IPS-NIHi7 (cell line): Measurements from ENCODE around the gene EVL.

Source experiments
- DNase-seq: peaks from one replicate; pipeline ENCODE4 v3.0.0; 2012; ENCODE audit warnings: mixed read lengths; ENCODE audit errors: extremely low spot score

Gene EVL

DNA sequence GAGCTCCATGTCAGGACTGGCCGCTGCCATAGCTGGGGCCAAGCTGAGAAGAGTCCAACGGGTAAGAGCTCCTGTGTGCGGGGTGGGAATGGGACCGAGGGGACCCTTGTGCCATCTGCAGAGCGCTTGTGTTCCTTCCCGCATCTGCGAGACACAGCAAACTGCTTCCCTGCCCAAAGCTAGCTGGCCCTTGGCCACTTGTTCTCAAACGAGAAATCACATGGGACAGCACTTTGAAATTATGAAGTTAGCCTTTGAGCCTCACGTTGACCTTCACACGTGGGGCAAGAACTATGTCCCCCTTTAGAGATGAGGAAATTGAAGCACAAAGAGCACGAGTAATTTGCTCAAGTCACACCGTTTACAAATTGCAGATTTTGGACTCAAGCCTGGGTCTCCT is 63.5 kb downstream of the EVL start:
- no peak for DNase-seq

DNA sequence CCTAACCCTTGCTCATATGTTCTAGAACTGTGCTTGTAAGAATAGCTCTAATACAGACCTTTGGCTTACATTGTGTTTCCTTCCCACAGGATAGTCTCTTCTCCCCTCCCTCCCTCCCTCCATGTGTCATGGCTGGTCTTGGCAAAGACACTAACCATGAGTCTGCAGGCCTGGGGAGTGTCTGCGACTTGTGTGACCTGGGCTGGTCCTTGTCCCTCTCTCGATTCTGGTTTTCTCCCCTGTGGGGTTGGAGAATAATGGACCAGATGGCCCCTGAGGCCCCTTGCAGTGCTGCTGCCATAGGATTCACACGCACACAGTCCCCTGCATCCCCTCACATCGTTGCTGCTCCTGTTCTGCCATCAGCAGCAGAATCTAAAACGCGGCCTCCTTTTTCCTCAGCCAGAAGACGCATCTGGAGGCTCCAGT is 64.0 kb downstream of the EVL start:
- DNase-seq: no peak

DNA sequence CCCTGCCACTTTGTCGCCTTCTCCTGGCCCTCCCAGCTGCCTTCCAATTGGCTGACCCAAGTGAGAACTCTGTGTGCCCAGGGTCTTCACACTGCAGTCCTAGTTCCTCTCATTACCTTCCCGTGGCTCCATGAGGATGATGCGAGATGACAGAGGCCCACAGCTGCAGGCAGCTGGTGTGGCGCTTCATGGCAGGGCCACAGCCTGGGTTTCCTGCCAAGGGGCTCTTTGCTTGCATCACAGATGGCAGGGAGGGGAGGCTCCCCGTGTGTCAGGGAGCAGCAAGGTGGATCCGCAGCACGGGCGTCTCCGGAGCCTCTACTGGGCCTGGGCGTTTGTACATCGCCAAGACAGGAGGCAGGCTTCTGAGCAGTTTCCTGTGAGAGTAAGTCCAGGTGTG is 65.3 kb downstream of the EVL start:
- no peak for DNase-seq

DNA sequence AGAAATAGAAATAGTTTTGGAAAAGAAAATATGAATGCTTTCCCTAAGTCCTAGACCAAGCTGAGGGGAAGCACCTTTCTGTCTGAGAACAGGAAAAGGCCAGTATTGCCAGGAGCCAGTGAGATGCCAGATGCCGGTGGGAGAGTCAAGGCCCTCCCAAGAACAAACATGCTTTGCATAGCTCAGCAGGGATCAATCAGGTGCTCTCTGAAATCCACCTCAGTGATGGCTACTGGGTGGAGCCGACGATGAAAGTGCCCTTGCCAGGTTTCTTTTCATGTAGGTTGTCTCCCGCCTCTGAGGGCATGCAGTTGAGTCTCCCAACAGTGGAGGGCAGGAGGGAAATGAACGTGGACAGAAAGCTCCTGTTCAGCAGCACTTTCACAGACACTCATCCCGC is 66.0 kb downstream of the EVL start:
- DNase-seq: peak; percentile 67

DNA sequence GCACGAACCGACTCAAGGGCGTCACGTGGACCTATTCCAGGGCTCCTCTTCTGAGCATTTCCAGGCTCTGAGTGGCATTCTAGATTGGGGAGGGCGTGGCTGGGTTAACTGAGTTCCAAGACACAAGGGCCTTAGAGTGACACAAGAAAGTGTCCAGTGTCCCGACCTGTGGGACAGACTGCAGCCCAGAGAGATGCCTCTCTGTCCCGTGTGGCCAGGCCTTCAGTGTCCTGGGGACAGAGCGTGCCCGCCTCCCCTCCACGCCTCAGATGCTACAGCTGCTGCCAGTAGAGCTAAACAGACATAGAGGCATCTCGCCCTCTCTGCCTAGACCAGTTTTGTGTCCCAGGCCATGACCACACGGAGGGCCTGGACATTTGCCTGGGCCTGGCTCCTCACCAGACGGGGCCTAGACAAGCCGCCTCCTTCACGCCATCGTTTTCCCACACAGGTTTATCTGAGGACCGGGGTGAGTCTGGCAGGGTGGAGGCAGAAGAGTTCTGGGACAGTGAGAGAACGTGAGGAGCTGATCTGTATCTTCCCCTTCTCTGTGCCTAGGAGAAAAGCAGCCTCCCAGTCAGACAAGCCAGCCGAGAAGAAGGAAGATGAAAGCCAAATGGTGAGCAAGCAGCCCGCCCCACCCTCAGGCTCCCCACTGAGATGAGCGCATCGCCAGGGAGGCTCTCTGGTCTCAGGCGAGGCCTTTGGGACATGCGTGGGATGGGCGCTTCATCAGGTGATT is 67.1 kb downstream of the EVL start:
- DNase-seq: no peak

DNA sequence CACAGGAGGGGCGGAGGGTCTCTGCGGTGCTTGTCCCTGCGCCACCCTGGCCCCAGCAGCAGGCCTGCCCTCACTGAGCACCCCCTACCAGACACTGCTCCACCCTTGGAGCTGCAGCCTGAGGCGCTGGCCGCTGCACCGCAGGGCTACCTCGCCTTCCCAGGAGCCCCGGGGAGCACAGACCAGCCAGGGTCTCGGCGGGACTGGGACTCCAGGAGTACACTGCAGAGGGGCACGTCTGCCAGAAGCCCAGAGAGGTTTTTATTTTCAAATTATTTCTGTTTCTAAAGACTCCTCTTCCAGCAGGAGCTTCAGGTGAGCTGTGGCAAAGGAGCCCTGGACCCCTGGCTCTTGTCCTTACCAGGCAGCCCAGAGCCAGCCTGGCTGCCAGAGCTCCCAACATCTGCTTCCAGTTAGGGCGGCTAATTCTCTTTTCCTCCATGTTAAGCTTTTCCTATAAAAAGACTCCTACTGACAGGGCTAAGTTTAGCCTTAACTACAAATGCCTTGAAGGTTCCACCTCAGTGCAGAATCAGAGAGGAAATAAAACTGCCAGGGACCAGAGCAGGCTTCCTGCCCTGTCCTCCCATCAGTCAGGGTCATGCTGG is 67.8 kb downstream of the EVL start:
- DNase-seq: no peak

DNA sequence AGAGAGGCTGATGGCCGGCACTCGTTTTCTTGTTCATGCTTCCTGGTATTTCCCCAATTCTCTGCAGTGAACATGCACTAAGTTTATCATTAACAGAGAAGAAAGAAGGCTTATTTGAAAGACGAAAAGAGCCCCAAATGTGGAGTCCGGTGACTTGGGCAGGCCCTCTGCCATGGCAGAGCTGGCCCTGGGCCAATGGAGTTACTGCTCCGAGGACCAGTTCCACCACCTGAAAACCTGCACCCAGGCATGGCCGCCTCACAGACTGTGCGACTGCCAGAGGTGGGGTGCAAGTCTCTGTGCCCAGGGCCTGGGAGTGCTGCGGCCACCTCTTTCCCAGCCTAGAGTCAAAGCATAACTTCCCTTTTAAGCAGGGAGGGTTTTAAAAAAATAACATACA is 69.4 kb downstream of the EVL start:
- no peak for DNase-seq

DNA sequence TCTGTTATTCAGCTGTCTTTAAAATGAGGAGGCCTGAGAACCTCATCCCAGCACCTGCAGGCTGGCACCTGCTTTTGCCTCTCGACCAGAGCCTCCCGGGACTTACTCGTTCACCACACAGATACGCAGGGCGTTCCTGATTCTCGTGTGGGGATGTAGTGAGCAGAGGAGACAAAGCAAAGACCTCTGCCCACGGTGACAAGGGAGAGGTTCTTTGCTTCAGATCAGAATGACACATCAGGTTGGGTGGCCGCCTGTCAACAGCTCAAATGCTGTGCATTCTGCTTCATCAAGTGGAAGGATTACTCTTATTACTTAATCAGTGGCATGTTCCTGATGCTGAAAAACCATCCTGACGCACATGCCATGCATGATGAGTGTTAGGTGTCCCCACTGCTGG is 69.9 kb downstream of the EVL start:
- DNase-seq: no peak

DNA sequence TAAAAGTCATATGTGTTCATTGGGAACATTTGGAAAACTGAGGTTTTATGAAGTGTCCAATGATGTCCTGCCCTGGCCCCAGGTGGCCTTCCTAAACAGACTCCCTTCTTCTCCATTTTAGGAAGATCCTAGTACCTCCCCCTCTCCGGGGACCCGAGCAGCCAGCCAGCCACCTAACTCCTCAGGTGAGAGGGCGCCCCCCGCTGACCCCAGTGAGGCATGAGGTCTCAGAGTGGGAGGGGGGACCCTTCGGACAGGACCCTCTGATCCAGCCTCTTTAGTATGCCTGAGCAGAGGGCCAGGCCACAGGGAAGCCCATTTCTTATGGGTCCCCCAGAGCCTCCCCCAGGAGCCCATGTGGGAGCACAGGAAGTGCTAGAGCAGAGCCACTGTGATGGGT is 70.6 kb downstream of the EVL start:
- DNase-seq: peak; percentile 50

DNA sequence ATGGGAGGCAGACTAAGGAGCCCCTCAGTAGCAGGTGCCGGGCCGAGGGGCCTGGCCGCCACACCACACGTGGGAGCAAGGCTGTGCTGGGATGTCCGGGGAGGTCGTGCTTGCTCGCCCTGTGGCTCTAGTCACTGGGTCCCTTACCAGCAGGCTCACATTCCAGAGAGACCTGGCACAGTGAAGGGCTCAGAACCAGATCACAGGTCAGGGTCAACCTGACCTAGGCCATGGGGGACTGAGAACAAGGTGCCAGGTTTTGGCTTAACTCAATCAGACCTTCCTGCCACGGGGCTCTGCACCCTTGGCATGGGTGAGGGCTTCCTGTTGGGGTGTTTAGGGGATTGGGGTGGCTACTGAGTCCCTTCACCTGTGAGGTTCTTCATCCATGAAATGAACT is 72.0 kb downstream of the EVL start:
- DNase-seq: no peak

DNA sequence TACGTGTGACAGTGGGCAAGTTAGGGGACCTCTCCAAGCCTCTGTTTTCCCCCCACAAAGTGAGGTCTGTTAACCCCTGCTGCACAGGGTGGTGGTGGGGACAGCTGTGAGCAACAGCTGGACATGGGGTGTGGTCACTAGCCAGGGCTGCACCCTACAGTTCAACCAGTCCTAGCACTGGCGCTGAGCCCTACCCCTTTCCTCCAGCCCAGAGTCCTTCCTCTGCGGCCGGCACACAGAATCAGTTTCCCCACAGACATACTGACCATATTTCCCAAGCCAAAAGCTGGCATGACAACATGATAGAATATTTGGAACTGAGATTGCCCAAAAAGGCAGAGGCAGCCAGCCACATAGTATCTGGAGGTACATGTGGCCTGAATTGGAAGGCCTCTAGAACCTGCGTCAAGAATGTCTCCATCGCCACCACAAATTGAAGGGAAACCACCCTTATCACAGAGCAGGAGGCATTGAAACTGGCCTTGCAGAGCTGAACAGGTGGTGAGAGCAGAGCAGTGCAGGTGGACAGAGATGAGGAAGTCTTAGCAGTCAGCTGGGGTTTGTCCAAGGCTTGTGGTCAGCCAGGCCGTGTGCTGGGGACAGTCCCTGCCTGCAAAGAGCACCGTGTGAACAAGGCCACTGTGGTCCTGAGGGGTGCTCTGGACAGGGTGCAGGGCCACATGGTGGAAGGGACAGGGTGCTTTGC is 73.0 kb downstream of the EVL start:
- no peak for DNase-seq

DNA sequence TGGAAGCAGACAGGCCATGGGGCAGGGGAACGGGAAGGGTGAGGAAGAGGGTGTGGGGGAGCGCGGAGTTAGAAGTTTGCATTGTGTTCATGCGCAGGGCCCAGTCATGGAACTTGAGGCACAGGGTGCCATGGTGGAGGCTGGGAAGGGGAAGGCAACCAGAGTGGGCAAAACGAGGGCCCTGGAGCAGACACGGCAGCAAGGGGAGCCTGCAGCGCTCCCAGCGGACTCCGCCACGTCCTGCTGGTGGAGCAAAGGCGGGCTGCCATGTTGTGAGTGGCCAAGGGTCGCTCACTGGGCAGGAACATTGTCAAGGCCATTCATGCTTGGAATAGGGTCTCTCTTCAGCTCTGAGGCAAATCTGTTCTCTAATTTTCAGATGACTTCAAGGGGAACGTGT is 73.7 kb downstream of the EVL start:
- no peak for DNase-seq

DNA sequence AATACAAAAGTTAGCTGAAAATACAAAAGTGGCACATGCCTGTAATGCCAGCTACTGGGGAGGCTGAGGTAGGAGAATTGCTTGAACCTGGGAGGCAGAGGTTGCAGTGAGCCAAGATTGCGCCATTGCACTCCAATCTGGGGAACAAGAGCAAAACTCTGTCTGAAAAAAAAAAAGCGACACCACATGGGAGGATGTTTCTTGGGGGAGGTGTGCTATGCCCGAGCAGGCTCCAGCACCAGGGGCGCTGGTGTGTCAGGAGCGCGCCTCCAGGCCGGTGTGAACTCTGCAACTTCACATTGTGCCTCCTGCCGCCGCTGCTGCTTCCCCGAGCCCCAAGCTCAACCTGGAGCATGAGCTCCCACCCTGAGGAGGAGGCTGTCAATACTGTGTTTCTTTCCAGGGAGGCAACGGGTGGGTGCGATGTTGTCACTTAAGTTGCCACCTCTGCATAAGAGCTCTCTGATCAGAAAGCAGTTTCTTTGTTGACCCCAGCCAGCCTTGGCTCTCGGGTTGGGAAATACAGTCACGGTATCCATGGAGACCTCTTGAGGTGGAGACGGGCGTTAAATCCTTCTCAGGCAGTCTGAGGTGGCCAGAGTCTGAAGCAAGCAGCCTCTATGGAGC is 75.3 kb downstream of the EVL start:
- DNase-seq: peak; percentile 86

DNA sequence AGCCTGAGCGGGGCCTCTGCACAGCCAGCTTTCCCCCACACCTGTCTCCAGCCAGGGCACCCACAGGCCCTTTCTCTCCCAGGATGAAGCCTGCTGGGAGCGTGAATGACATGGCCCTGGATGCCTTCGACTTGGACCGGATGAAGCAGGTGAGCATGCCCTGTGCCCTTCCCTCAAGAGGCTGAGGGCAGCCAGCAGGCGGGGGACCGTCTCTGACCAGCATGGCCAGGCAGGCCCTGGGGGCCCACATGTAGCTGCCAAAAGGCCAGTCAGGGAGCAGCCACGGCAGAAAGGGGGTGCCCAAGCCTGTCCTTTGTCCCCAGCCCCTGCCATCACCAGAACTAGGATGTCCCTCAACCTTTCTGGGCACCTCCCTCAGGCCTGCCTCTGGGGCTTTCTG is 75.9 kb downstream of the EVL start:
- DNase-seq: no peak

DNA sequence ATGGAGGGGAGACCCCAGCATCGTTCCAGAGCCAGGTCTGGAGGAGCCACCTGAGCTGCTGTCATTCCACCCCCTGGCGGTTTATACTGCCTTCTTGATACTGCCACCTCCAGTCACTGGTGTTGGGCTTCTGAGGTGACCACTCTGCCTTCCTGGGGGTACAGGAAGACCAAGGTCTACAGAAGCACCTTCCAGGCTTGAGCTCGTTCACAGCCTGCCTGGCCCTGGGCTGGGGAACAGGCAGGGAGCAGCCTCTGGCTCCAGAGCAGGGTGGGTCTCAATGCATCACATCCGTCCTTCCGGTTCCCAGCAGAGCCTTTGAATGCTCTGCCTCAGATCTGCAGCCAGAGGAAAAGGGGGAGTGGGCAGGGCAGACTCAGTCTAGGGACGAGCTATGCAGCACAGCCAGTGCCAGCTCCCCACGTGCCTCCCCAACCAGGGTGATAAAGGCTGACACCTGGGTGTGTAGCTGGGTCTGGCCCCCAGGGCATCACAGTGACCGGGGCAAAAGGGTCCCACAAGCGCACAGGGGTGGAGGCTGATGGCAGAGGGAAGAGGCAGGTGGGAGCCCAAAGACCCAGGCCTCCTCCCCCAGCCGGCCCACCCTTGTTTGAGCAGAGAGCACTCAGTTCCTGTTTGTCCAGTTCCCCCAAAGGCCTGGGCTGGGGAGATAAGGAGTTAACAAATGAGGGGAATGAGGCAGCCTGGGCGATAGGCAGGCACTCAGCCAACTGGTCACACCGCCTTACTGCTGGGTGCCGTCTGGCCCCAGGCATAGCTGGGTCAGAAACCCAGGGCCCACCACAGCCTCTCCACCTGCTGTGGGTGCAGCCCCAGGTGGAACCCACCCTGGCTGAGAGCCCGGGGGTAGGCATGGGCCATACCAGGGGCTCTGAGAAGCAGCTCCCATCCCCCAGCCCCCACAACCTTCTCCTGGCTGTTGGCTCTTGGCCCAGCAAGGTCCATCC is 77.1 kb downstream of the EVL start:
- no peak for DNase-seq

DNA sequence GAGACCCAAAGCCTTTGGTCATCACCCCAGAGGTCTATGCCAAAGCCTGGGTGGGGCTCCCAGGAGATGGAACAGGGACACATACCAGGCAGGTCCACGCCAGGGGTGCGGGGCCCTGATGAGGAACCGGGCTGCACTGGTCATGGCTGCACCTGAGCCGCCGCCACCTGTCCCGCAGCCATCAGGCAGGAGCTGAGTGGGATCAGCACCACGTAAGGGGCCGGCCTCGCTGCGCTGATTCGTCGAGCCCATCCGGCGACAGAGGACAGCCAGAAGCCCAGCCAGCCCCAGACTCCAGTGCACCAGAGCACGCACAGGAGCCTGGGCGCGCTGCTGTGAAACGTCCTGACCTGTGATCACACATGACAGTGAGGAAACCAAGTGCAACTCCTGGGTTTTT is 78.3 kb downstream of the EVL start:
- no peak for DNase-seq

DNA sequence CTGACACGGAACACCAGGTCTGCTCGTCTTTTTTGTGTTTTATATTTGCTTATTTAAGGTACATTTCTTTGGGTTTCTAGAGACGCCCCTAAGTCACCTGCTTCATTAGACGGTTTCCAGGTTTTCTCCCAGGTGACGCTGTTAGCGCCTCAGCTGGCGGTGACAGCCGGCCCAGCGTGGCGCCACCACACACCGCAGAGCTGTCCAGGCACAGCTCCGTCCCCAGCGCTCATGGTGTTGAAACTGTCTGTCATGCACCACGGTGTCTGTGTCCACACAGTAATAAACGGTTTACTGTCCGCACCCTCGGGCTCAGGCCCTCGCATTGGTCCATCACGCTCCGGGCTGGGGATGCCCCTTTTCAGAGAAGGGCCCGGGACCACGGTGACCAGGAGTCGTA is 78.7 kb downstream of the EVL start:
- no peak for DNase-seq

DNA sequence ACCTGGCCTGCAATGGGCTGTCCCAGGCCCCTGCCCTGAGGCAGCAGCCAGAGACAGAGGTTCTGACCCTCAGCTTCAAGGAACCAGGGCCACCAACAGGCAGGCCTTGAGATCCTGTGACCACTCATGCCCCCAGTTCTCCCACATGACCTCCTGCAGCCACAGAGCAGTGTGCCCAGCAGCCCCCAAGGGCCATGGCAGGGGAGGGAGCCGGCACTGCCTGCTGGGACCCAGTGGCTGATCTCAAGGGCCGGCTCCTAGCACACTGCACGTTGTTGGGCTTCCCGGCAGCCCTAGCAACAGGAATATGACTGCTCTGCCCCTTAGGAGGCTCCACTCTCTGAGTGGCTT is 79.4 kb downstream of the EVL start:
- no peak for DNase-seq

DNA sequence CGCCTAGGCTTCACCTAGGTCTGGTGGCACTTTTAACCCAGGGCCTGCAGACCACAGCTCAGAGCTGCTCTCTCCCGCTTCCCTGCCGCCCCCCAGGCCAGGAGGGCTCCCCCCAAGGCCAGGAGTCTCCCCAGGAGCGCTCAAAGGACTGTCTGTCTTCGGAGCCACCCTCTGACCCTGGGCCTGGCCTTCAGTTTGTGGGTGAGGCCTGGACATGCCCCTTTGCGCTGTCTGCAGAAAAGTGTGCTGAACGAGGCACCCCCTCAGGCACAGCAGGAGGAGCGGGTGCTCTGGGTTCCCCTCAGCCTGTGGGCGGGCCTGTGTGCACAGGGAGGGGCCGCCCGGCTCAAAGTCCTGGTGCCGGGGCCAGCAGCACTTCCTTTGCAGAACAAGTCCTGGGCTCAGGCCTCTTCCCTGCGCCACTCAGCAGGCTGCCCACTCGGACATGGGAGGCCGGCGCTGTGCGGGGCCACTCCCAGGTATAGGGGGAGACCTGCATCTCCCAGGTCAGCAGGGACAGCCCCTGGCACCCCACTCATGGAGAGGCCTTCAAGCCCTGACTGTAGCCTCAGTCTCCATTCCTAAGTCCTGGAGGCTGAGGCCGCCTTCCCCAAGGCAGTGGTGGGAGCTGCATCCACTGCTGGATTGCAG is 79.9 kb downstream of the EVL start:
- no peak for DNase-seq

DNA sequence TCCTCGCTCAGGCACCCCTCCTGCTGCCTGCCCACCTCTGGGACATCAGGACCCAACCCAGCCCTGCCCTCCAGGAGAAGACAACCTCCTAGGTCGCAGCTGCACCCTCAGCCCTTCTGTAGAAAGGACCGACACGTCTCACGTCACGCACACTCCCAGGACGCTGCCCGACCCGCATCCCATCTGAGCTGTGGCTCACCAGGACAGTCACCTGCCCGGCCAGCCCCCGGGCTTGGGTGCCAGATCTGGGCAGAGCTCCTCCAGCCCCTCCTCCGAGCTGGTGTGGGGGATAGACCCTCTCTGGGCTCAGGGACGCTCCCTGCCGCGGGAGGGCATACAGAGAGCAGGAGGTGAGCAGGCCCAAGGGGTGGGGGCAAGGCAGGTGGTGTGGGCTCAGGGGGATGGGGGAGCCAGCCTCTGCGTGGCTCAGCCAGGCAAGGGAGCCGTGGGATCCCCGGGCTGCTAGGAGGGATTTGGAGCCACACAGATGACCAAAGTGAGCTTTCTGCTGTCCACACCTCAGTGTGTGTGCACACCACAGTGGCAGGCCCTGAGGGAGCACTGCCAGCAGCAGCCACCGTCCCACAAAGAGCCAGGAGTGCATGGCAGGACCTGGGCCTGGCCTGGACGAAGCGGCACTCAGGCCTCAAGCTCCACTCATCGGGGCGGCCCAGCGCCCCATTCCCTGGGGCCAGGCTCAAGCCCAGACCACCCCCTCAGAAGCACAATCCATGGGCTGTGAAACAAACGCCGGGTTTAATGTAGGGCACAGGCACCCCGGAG is 80.7 kb downstream of the EVL start:
- DNase-seq: no peak
